ENCODE results near the gene TTC39A. TPM values are rescaled to one million over a fixed set of nuclear protein-coding genes. Genes with fewer than 3 reads are reported as not detected.
A peak's percentile ranks its signal among the peaks of the same experiment; 100 is the strongest.
"Not testable (repeated sequence)": the region's sequence is repeated elsewhere in the genome, so short reads cannot be mapped to it uniquely, and the experiment has no call there.

TTC39A gene
- polyA plus RNA-seq, 10 donors, result 3.2 to 7.7 (median 4.3) TPM

DNA sequence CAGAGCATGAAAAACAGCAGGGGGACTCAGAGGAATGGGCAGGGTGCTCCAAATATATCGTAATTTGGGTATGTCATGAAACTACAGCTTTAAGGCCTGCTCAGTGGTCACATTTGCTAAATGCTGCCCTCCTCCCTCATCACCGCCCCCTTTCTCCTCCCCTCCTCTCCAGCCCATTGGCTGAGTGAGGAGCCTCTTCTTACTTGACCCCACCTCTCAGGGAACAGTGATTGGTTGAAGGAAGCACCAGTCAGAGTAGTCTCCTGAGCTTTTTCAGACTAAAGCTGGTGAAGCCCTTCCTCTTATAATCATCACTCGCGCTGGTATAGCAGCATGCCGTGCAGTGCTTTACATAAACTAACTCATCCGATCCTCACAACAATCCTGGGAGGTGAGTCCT, 10.0 kb upstream of the TTC39A start:
- DNase-seq, result no peak

- no peak for DNase-seq
Observed at GRCh38 chr1:51336711-51337110, 6.3 kb upstream of the TTC39A start.

GRCh38 chr1:51336004-51336403, 5.6 kb upstream of the TTC39A start:
- DNase-seq, result no peak

DNA sequence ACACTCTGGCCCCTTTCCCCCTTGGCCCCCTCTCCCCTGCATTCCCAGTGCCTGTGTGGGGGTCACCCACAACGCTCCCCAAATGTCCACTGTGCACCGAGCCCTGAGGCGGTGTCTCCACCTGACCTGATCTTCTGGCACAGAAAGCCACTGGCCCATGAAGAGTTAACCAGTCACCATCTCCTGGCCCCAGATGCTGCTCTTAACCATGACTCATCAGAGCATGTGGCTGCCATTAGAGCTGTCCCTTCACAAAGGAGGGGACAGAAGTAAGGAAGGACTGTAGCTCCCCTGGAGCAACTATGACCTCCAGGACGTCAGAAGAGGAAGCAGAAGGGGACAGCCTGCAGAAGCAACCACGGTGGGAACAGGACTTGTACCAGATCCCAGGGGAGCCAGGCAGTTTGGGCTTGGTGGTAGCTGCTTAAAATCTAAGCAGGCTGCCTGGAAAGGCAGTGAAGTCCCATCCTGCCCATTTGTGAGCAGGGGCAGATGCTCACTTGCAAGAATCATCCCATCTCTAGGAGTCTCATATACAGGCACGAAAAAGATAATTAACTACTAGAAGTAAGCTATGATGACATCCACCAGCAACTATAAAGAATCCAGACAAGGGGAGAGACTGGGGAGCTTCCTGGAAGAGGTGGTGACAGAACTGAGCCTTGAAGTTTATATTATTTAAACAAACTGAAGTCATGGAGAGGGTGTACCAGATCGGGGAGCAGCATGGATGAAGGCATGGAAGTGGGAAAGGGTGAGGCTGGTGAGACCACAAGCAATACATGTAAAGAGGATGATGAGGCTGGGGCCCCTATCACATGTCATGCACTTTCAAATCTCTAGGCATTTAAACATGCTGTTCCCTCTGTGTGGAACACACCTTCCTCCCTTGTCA, 1.1 kb upstream of the TTC39A start:
- DNase-seq, result peak in 2 of 3 donors; percentile 37 to 60

- no peak for DNase-seq
Observed at GRCh38 chr1:51329443-51330325, 678 bp downstream of the TTC39A start.

- DNase-seq, result no peak
Observed at GRCh38 chr1:51328926-51329325, 1.4 kb downstream of the TTC39A start.

DNA sequence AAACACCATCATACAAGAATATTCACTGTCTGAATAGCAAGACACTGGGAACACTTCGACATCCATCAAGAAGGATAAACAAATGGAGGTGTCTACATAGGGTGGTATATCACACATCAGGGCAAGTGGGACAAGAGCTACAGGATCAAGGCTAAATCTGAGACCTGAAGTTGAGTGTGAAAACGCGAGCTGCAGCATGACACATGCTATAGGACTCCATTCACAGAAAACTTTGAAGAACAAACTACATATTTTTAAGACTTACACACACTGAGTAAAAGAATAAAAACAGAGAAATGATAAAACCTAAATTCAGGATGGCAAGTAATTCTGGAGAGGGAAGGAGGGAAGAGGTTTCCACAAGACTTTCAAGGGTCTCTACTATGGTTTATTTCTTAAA, 2.1 kb downstream of the TTC39A start:
- no peak for DNase-seq

GRCh38 chr1:51327386-51327785, 3.0 kb downstream of the TTC39A start:
- no peak for DNase-seq

DNA sequence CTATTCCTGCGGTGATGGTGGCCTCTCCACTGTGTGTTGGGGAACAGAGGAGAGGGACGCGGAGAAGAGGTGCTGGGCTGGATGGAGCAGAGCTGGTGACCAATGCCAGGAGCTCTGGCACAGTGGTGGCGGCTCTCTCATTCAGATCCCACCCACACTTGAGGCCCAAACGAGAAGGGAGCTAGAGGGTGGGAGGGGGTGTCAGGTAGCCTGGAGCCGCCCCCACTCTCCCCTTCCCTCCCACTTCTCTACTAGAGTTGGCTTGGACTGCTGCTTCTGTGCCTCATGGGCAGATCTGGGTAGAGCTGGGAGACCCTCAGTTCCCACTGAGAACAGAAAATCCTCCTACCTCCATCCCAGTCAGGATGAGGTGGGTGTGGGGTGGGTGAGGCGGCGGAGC, 3.5 kb downstream of the TTC39A start:
- no peak for DNase-seq

DNA sequence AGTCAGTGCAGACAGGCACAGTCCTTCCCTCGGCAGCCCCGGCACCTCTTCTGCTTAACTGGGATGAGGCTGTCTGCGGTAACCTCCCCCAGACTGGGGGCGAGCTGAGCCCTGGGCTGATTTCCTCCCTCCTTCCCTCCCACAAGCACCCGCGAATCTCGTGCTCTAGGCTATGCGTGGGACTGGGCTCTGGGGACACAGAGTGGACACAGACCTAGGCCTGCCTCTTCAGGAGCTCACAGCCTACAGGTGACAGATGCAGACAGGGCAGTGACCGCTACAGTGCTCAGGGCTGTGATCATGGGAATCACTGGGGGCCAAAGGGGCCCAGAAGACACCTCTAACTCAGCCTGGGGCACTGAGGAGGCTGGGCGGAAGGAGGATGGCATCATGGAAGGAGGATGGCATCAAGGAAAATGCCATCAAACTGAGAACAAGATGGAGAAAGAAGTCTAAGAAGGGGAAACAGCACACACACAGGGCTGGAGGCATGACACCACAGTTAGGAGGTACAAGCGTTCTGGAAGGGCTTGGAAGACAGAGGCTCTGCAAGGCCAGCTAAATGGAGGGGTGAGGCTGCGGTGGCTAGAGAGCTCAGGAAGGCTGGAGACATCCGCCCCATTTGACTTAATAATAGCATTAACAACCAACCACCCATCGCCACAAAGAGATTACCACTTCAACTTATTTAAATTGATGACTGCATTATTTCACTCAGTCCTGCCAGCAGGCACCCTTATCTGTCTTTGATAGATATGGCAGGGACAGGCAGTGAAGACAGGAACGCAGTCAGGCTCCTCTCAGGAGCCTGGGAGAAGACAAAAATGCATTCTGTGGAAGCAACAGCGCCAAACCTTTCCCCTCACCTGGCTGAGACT, 4.2 kb downstream of the TTC39A start:
- DNase-seq, result no peak

DNA sequence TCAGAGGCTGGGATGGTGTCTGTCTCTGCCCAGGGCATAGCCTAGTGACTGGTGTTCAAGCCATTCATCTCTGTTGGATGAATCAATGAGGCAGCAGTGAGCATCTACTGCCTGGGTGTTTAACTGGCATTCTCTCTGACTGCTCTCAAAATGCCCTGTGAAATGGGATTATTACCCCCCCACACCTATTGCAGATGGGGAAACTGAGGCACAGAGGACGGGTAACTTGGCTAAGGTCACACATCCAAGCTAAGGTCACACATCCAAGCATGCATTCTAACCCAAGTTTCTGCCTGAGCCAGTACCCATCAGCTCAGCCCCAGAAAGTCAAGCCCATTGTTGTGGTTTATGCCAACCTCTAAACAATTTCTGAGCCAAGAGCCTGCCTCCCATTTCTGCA, 5.0 kb downstream of the TTC39A start:
- no peak for DNase-seq

- not testable (repeated sequence) for DNase-seq
Observed at GRCh38 chr1:51325011-51325385, 5.4 kb downstream of the TTC39A start.

DNA sequence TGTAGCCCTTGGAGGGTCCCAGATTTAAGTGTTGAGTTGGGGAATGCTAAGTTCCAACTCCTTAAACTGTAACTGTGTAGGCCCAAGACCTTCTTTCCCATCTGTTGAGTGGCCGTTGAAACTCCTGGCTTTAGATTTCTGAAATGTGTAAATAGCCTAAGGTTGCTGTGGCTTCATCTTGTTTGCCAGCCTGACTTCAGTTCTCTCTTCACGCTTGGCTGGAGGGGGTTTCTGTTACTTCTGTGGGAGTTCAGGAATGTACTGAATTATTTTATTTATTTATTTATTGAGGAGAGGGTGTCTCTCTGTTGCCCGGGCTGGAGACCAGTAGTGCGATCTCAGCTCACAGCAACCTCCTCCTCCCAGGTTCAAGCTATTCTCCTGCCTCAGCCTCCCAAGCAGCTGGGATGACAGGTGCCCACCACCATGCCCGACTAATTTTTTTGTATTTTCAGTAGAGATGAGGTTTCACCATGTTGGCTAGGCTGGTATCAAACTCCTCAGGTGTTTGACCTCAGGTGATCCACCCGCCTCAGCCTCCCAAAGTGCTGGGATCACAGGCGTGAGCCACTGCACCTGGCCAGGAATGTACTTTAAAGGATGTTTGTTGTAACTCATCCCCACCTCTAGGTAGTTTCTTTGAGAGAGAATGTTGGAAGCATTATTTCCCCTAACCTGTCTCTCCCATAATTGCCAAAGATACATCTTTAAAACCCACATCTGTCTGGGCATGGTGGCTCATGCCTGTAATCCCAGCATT, 5.9 kb downstream of the TTC39A start:
- no peak for DNase-seq

- DNase-seq, result no peak
Observed at GRCh38 chr1:51323778-51324177, 6.6 kb downstream of the TTC39A start.

DNA sequence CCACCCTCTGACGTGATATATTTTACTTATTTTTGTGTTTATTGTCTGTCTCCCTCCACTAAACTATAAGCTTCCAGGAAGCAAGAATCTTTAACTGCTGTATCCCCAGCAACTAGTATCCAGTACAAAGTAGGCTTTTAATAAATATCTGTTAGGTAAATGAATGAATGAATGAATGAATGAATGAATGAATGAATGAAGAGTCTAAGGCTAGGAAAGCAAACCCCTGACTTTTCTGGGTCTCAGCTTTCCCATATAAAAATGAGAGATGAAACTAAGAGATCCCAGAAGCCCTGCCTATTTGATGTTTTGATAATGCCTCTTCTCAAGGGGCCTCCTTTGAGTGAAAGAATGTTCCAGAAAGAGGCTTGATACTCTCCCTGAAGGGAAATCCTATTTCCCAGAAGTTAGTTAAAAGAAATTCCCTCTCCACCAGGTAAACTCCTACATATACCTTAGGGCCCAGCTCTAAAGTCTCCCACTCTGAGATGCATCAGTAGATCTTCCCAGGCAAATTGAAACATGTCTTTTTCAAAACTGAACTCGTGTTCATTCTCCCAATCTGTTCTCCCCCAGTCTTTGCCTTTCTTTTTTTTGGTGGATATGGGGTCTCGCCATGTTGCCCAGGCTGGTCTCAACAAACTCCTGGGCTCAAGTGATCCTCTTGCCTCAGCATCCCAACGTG, 7.8 kb downstream of the TTC39A start:
- no peak for DNase-seq

DNA sequence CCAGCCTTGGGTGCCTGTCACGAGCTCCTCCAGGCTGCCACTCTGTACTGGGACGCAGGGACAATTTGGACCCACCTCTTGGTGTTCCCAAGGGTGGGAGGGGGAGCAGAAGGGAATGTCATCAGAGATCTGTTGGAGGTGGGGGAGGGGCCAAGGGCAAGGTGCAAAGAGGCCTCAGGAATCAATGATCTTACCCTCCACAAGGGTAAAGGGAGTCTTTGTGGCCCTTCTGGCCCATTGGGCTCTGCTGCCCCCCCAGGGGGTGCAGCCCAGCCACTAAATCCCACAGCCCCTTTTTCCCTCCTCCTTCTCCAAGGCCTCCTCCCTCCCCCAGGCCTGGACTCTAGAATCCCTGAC, 8.5 kb downstream of the TTC39A start:
- no peak for DNase-seq

GRCh38 chr1:51320967-51321923, 9.1 kb downstream of the TTC39A start:
- no peak for DNase-seq

DNA sequence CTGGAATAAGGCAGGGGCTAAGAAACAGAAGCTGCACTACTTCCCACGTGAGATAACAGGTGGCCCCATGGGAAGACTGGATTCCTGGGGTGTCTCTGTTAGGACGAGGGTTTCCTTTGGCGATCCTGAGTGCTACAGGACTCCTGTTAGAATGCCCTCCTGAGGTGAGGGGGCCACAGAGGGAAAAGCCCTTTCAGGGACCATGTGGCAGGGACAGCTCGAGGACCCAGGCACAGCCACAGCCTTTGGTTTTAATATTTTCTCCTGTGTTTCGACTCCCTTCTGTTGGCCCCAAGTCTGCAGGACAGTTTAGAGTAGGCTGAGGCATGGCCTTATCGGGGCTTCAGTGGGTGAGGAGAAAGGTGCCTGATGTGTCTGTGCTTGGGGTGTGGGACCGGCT, 12.6 kb downstream of the TTC39A start:
- no peak for DNase-seq

DNA sequence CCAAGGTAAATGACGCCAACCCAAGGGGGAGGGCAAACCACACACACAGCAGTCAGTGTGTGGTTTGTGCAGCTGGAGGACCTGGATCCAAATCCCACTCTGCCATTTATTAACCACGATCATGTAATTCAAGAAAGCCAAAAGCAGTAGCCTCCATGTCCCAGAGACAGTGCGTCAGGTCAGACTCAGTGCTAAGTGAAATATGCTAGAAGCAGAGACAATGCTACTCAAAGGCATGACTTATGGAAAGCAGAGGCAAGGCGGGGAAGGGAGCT, 13.6 kb downstream of the TTC39A start:
- DNase-seq, result no peak
